ENCODE measurements around the gene CD109.

- no peak for TF ChIP-seq POLR2AphosphoS5 (IDR thresholded peaks at IDR 0.05)
- TF ChIP-seq CTCF (IDR thresholded peaks at IDR 0.05): peak; percentile 79 to 92 (median 88)
- TF ChIP-seq POLR2A (IDR thresholded peaks at IDR 0.05): no peak
- TF ChIP-seq EP300 (IDR thresholded peaks at IDR 0.05; ENCODE audit: low read depth): no peak
These were observed 37.1 kb downstream of the CD109 start for GRCh38 chr6:73732845-73733675.
